ENCODE data around the gene C1QTNF12. TPM values are rescaled to one million over a fixed set of nuclear protein-coding genes. Genes with fewer than 3 reads are reported as not detected.

C1QTNF12 gene
- total RNA-seq, 4 donors from 2014 or later, result 0.79 to 3.0 (median 1.7) TPM; not detected in 1

DNA sequence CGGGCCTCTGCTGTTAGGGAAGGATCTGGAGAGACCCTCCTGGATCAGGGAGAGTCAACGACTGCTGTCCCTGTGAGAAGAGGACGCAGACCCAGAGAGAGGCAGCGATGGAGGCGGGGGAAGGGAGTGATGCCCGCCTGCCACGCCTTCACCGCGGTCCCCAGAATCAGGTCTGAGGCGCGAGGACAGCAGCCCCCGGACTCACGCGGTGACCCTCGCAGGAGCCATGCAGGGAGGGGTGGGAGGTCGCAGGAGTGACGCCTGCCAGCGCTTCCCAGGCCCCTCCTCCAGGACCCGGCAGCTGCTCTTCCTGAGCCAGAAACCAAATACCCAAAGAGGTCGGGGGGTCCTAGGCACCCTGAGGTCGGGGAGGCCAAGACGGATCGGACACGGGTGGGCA lies 26.3 kb downstream of the C1QTNF12 start:
- TF ChIP-seq, protein P1, sequence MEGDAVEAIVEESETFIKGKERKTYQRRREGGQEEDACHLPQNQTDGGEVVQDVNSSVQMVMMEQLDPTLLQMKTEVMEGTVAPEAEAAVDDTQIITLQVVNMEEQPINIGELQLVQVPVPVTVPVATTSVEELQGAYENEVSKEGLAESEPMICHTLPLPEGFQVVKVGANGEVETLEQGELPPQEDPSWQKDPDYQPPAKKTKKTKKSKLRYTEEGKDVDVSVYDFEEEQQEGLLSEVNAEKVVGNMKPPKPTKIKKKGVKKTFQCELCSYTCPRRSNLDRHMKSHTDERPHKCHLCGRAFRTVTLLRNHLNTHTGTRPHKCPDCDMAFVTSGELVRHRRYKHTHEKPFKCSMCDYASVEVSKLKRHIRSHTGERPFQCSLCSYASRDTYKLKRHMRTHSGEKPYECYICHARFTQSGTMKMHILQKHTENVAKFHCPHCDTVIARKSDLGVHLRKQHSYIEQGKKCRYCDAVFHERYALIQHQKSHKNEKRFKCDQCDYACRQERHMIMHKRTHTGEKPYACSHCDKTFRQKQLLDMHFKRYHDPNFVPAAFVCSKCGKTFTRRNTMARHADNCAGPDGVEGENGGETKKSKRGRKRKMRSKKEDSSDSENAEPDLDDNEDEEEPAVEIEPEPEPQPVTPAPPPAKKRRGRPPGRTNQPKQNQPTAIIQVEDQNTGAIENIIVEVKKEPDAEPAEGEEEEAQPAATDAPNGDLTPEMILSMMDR (IDR thresholded peaks at IDR 0.05), result no peak
- TF ChIP-seq POLR2A (IDR thresholded peaks at IDR 0.05), result no peak
- DNase-seq, result no peak
- intact Hi-C loops (cut with DNase I), result no loop called here
- 60 to 87% methylated on average over 1 to 3 of the region's 24 CpGs for WGBS, 2 donors
- peaks cover 36 to 97% (median 36%) of the 10 kb centered on the region in 3 donors for H3K36me3 ChIP-seq
- H3K9me3 ChIP-seq, result no peaks in the 10 kb centered on the region
- H3K4me3 ChIP-seq, result no peak overlapping the region
- no peak overlapping the region for H3K27ac ChIP-seq
- peaks cover 0 to 29% (median 5%) of the 10 kb centered on the region in 3 donors for H3K4me1 ChIP-seq
- H3K27me3 ChIP-seq, result no peaks in the 10 kb centered on the region

DNA sequence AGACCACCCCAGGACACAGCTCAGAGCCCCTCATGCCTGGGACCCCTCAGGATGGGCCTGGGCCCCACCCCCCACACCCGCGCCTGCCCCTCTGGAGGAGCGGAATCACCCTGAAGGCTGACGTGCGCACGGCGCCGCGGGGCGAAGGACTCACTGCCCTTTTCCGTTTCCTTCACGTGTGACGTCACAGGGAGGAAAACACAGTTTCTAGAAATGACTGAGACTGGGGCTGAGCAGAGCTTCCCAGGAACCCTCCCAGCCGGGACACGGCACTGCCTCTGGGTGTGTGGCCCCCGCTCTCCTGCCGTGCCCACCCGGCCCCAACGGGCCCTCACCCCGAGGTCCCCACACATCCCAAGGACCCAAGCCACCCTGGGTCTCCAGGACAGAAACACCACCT lies 27.2 kb downstream of the C1QTNF12 start:
- WGBS, 2 donors, result 87% methylated on average over 3 of the region's 20 CpGs; no CpG with 5 or more reads in 1 of the 2 donors
- Histone ChIP-seq H3K27me3 (no peaks in the 10 kb centered on the region), H3K4me3 (no peak overlapping the region), H3K9me3 (no peaks in the 10 kb centered on the region), H3K27ac (peak overlapping the region in 1 of 4 donors; percentile 9), H3K36me3 (peaks cover 34 to 89% (median 36%) of the 10 kb centered on the region in 3 donors), H3K4me1 (peaks cover 0 to 30% (median 12%) of the 10 kb centered on the region in 3 donors)
- TF ChIP-seq, protein P1 (IDR thresholded peaks at IDR 0.05), result no peak
- TF ChIP-seq POLR2A (IDR thresholded peaks at IDR 0.05), result no peak
- no peak for DNase-seq
- intact Hi-C loops (cut with DNase I), result no loop called here

DNA sequence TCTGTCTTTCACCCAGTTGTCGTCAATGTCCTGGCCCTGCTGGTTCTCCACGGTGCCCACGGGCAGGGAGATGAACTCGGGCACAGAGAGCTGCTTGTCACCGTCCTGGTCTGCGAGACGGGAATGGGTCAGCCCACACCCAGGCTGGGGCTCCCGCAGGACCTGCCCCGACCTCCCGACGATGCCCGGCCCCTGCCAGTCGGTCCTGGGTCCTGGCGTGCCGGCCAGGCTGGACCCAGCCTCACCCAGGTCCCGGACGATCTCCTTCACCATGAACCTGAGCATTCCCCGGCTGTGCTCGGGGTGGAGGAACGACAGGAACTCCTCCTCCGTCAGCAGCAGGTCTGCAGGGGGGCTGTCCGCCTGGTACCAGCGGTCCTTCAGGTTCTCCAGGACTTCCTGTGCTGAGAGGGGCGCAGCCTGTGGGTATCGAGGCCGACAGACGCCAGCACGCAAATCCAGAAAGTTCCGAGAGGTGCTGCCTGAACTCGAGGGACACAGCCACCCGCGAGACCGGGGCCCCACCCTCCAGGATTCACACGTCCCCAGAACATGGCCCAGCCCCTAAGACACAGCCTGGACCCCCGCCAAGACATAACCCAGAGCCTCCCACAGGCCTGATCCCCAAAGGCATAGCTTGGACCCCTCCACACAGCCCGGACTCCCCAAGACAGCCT lies 27.9 kb downstream of the C1QTNF12 start:
- TF ChIP-seq, protein P1 (IDR thresholded peaks at IDR 0.05), result no peak
- TF ChIP-seq POLR2A (IDR thresholded peaks at IDR 0.05), result no peak
- H3K4me1 ChIP-seq, result peaks cover 2 to 37% (median 13%) of the 10 kb centered on the region in 3 donors
- H3K27ac ChIP-seq, result no peak overlapping the region
- 86 to 87% methylated on average over 6 to 9 of the region's 36 CpGs for WGBS, 2 donors
- H3K27me3 ChIP-seq, result no peaks in the 10 kb centered on the region
- no peak for DNase-seq
- H3K9me3 ChIP-seq, result no peaks in the 10 kb centered on the region
- intact Hi-C loops (cut with DNase I), result no loop called here
- H3K4me3 ChIP-seq, result no peak overlapping the region
- H3K36me3 ChIP-seq, result peaks cover 31 to 82% (median 33%) of the 10 kb centered on the region in 3 donors

DNA sequence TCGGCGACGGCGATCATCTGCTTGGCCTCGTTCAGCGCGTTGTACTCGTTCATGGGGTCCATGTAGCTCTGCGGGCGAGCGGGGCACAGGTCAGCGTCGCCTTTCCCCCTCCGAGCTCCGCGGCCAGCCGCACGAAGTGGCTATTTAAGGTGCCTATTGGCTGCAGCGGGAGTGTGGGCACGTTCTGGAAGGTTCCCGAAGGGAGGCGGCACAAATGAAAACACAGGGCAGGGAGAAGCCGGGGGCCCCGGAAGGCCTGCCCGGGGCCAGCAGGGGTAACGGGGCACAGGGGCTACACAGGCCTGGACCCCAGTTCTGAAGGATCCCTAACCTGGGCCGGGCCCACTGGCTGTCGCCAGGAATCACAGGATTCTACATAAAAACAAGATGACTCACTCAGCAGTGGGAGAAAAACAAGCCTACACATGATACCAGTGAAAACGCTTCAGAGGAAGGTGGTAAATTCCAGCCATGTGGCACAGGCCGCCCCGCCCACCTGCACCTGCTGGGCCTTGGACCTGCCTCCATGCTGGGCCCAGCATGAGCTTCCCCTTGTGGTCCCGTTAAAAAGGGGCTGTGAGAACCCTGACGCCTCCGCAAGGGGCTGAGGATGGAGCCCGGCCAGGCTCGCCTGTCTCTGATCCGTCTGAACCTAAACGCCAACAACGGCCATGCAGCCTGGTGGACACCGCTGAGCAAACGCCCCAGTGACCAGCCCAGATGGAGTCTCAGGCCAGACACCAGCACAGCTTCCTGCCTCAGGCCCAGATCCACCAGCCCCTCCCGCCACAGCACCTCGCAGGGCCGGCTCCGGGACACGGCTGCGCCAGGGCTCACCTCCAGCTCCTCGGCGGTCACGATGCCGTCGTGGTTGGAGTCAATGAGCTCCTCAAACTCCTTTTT lies 28.6 kb downstream of the C1QTNF12 start:
- WGBS, 2 donors, result 64 to 76% methylated on average over 18 of the region's 52 CpGs
- Histone ChIP-seq H3K36me3 (peaks cover 24 to 74% (median 25%) of the 10 kb centered on the region in 3 donors), H3K4me1 (peaks cover 10 to 44% (median 17%) of the 10 kb centered on the region in 3 donors), H3K4me3 (no peak overlapping the region), H3K27ac (peak overlapping the region in 2 of 4 donors; percentile 48 to 59), H3K27me3 (no peaks in the 10 kb centered on the region), H3K9me3 (no peaks in the 10 kb centered on the region)
- DNase-seq, result no peak
- TF ChIP-seq POLR2A (IDR thresholded peaks at IDR 0.05), result no peak
- TF ChIP-seq, protein P1 (IDR thresholded peaks at IDR 0.05), result no peak
- intact Hi-C loops (cut with DNase I), result no loop called here

All from esophagus squamous epithelium (tissue), 5 donors.